Endodermal cell (in vitro differentiated cells): ENCODE measurements around the gene NCCRP1. TPM values are rescaled to one million over a fixed set of nuclear protein-coding genes. Genes with fewer than 3 reads are reported as not detected.
"Not testable (repeated sequence)": the region's sequence is repeated elsewhere in the genome, so short reads cannot be mapped to it uniquely, and the experiment has no call there.

Source experiments
- DNase-seq: peaks from one replicate; pipeline ENCODE4 v3.0.0-alpha.2; 2017
- H3K27ac ChIP-seq: 2 replicates; pipeline ENCODE4 v1.5.1; 2013; ENCODE audit warnings: mild to moderate bottlenecking, low read depth, low read length, moderate library complexity
- H3K27me3 ChIP-seq: 2 replicates; pipeline ENCODE4 v1.6.1; 2013; ENCODE audit warnings: mild to moderate bottlenecking, low read length, moderate library complexity; ENCODE audit not compliant: insufficient read depth, control insufficient read depth, poor library complexity, severe bottlenecking
- H3K36me3 ChIP-seq: 2 replicates; pipeline ENCODE4 v1.7.0; 2013; ENCODE audit warnings: mild to moderate bottlenecking, low read length, moderate library complexity; ENCODE audit not compliant: control insufficient read depth, insufficient read depth
- H3K4me1 ChIP-seq: one replicate; pipeline ENCODE4 v1.7.0; 2013; ENCODE audit warnings: low read length; ENCODE audit not compliant: control insufficient read depth, insufficient read depth
- H3K4me3 ChIP-seq: 2 replicates; pipeline ENCODE4 v1.5.1; 2013; ENCODE audit warnings: mild to moderate bottlenecking, low read length, moderate library complexity
- H3K9ac ChIP-seq: 2 replicates; pipeline ENCODE4 v1.6.1; 2013; ENCODE audit warnings: mild to moderate bottlenecking, low read length, moderate library complexity; ENCODE audit not compliant: poor library complexity, severe bottlenecking; ENCODE audit errors: extremely low read depth
- H3K9me3 ChIP-seq: 2 replicates; pipeline ENCODE4 v1.6.1; 2013; ENCODE audit warnings: mild to moderate bottlenecking, low read length, moderate library complexity; ENCODE audit not compliant: control insufficient read depth
- H3K27ac Mint-ChIP-seq: 2 replicates; pipeline ENCODE4 v1.8.0; 2020; ENCODE audit warnings: mixed read lengths
- H3K27me3 Mint-ChIP-seq: 2 replicates; pipeline ENCODE4 v1.8.0; 2021; ENCODE audit warnings: mild to moderate bottlenecking, mixed read lengths; ENCODE audit not compliant: insufficient read depth
- H3K36me3 Mint-ChIP-seq: 2 replicates; pipeline ENCODE4 v1.8.0; 2020; ENCODE audit warnings: low read depth, mixed read lengths
- H3K4me1 Mint-ChIP-seq: 2 replicates; pipeline ENCODE4 v1.8.0; 2020; ENCODE audit warnings: mixed read lengths
- H3K4me3 Mint-ChIP-seq: 2 replicates; pipeline ENCODE4 v1.8.0; 2020; ENCODE audit warnings: mild to moderate bottlenecking, moderate library complexity, mixed read lengths
- H3K9me3 Mint-ChIP-seq: 2 replicates; pipeline ENCODE4 v1.8.0; 2020; ENCODE audit warnings: mild to moderate bottlenecking, mixed read lengths
- WGBS, 2 experiments: methylation state at CpG; one replicate each; pipeline versions ENCODE4 v1.1.5 to v1.1.7; 2013; ENCODE audit warnings: missing lambda C conversion rate in 2 of 2, mixed read lengths in 1 of 2; ENCODE audit not compliant: insufficient coverage in 1 of 2, insufficient read length in 1 of 2; 5-methylcytosine and 5-hydroxymethylcytosine counted together
- total RNA-seq, 2 donors: library from RNA; stranded (reverse); fragmentation: NEBNext Ultra II Directional in 1 of 2; extraction: Animal tissue kit (Norgen Biotek cat#: 25700) in 1 of 2; gene quantifications; 2 replicates in 1 of 2; 3 replicates in 1 of 2; pipeline ENCODE4 v1.2.1, GENCODE V29; 2021
- TF ChIP-seq, protein P1 (sequence below): fragments of 200-600 bp; sonication (generic); conservative IDR thresholded peaks from 2 replicates; pipeline ENCODE4 v1.5.0; 2021; ENCODE audit warnings: antibody characterized with exemption, mild to moderate bottlenecking

Gene NCCRP1
- total RNA-seq, 2 donors from 2014 or later, result 0.40 to 0.53 TPM

- Mint-ChIP-seq H3K4me1 (no peaks in the 10 kb centered on the region), H3K36me3 (no peaks in the 10 kb centered on the region), H3K27me3 (peaks cover 23% of the 10 kb centered on the region), H3K27ac (no peak overlapping the region), H3K4me3 (no peak overlapping the region), H3K9me3 (peaks cover 12% of the 10 kb centered on the region)
- H3K27me3 ChIP-seq, result no peaks in the 10 kb centered on the region
- DNase-seq, result peak; percentile 86
- no peaks in the 10 kb centered on the region for H3K4me1 ChIP-seq
- WGBS, 2 experiments, result 24 to 28% methylated on average over 5 to 7 of the region's 8 CpGs
- TF ChIP-seq, protein P1, sequence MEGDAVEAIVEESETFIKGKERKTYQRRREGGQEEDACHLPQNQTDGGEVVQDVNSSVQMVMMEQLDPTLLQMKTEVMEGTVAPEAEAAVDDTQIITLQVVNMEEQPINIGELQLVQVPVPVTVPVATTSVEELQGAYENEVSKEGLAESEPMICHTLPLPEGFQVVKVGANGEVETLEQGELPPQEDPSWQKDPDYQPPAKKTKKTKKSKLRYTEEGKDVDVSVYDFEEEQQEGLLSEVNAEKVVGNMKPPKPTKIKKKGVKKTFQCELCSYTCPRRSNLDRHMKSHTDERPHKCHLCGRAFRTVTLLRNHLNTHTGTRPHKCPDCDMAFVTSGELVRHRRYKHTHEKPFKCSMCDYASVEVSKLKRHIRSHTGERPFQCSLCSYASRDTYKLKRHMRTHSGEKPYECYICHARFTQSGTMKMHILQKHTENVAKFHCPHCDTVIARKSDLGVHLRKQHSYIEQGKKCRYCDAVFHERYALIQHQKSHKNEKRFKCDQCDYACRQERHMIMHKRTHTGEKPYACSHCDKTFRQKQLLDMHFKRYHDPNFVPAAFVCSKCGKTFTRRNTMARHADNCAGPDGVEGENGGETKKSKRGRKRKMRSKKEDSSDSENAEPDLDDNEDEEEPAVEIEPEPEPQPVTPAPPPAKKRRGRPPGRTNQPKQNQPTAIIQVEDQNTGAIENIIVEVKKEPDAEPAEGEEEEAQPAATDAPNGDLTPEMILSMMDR, result peak; percentile 76
- H3K9me3 ChIP-seq, result peaks cover 5% of the 10 kb centered on the region
- H3K36me3 ChIP-seq, result no peaks in the 10 kb centered on the region
- no peak overlapping the region for H3K27ac ChIP-seq
- H3K9ac ChIP-seq, result no peak overlapping the region
- H3K4me3 ChIP-seq, result no peak overlapping the region
Measured at GRCh38 chr19:39212375-39212742, 15.6 kb downstream of the NCCRP1 start.

DNA sequence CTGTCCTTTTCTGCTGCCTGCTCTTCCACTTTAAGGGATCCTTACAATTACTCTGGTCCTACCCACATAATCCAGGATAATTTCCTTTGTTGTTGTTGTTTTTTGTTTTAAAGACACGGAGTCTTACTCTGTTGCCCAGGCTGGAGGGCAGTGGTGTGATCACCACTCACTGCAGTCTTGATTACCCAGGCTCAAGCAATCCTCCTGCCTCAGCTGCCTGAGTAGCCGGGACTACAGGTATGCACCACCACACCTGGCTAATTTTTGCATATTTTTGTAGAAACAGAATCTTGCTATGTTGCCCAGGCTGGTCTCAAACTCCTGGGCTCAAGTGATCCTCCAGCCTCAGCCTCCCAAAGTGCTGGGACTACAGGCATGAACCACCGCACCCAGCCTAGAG, 18.6 kb downstream of the NCCRP1 start:
- not testable (repeated sequence) for H3K27ac Mint-ChIP-seq, DNase-seq, H3K36me3 ChIP-seq, H3K9me3 ChIP-seq, H3K27ac ChIP-seq, H3K4me1 ChIP-seq, H3K4me1 Mint-ChIP-seq, H3K27me3 ChIP-seq, H3K36me3 Mint-ChIP-seq, H3K4me3 Mint-ChIP-seq, H3K9ac ChIP-seq, H3K4me3 ChIP-seq
- H3K9me3 Mint-ChIP-seq, result peaks cover 12% of the 10 kb centered on the region
- peaks cover 31% of the 10 kb centered on the region for H3K27me3 Mint-ChIP-seq
- WGBS, 2 experiments, result 78 to 95% methylated on average over 1 to 3 of the region's 3 CpGs

GRCh38 chr19:39217094-39217493, 20.3 kb downstream of the NCCRP1 start:
- no peak overlapping the region for H3K4me3 Mint-ChIP-seq
- peaks cover 12% of the 10 kb centered on the region for H3K9me3 Mint-ChIP-seq
- no peaks in the 10 kb centered on the region for H3K36me3 ChIP-seq
- H3K9ac ChIP-seq, result no peak overlapping the region
- no peak for DNase-seq
- peaks cover 3% of the 10 kb centered on the region for H3K27me3 ChIP-seq
- H3K9me3 ChIP-seq, result peaks cover 5% of the 10 kb centered on the region
- H3K36me3 Mint-ChIP-seq, result no peaks in the 10 kb centered on the region
- H3K4me1 Mint-ChIP-seq, result no peaks in the 10 kb centered on the region
- 66 to 79% methylated on average over 5 of the region's 5 CpGs for WGBS, 2 experiments
- TF ChIP-seq, protein P1, result no peak
- H3K4me3 ChIP-seq, result no peak overlapping the region
- no peak overlapping the region for H3K27ac ChIP-seq
- no peaks in the 10 kb centered on the region for H3K4me1 ChIP-seq
- H3K27me3 Mint-ChIP-seq, result peaks cover 40% of the 10 kb centered on the region
- no peak overlapping the region for H3K27ac Mint-ChIP-seq
